HCT116 (cell line): Measurements from ENCODE around the gene VPS39. TPM values are rescaled to one million over a fixed set of nuclear protein-coding genes. Genes with fewer than 3 reads are reported as not detected.

ENCODE experiments used
- ATAC-seq: fragments of 200-7000 bp; cut with Tn5 transposase; 2 replicates; pipeline ENCODE4 v1.9.1; 2020; ENCODE audit warnings: mild to moderate bottlenecking, moderate library complexity
- BruUV-seq: library from RNA; stranded (reverse); fragments of 400-500 nt; replicated peaks from 2 replicates; lab custom pipeline; 2021; lab: Mats Ljungman, UMichigan
- CTCF ChIA-PET: fragments of 300-600 bp; sonication (Branson Sonifier 250); formaldehyde crosslinking; loops from one replicate; lab custom pipeline; 2021; ENCODE audit warnings: antibody characterized with exemption; lab: Charles Lee
- POLR2A ChIA-PET: fragments of 300-600, 350-600 bp; sonication (Branson Sonifier 250); formaldehyde crosslinking; loops from one replicate; lab custom pipeline; 2021; ENCODE audit warnings: antibody characterized with exemption; lab: Charles Lee
- RAD21 ChIA-PET, 2 experiments: fragments of 300-600 bp; sonication (Branson Sonifier 250); formaldehyde crosslinking; loops; one replicate each; lab custom pipeline; 2023; ENCODE audit warnings: low total read pairs in 2 of 2; ENCODE audit not compliant: uncharacterized antibody in 2 of 2, unreplicated experiment in 2 of 2, low non-redundant PET in 1 of 2; lab: Charles Lee
- DNase-seq: peaks from one replicate; pipeline ENCODE4 v3.0.0-alpha.2; 2010; ENCODE audit warnings: low read depth, low spot score
- H2AFZ ChIP-seq: fragments of 200-600 bp; shearing (Covaris generic), sonication (generic); 2 replicates; pipeline ENCODE4 v1.6.1; 2017; ENCODE audit warnings: low read depth, mixed run types, mixed read lengths, antibody characterized with exemption, low read length; ENCODE audit not compliant: poor library complexity, severe bottlenecking
- H3K27ac ChIP-seq: 2 replicates; pipeline ENCODE4 v1.5.1; 2012; ENCODE audit warnings: low read depth, low read length
- H3K27me3 ChIP-seq: fragments of 200-600 bp; sonication (generic); 2 replicates; pipeline ENCODE4 v1.6.1; 2016; ENCODE audit warnings: mixed run types, low read length, mixed read lengths; ENCODE audit not compliant: insufficient read depth
- H3K36me3 ChIP-seq, 2 experiments: fragments of 200-500 bp in 1 of 2; fragments of 200-600 bp in 1 of 2; sonication (Bioruptor generic) in 1 of 2; sonication (generic) in 1 of 2; 2 replicates each; pipeline versions ENCODE4 v1.5.1 to v1.6.1; 2014 to 2016; ENCODE audit warnings: low read length in 2 of 2, inconsistent platforms in 1 of 2, mixed read lengths in 1 of 2, mixed run types in 1 of 2; ENCODE audit not compliant: insufficient read depth in 2 of 2, control insufficient read depth in 1 of 2
- H3K4me1 ChIP-seq, 2 experiments: fragments of 200-600 bp in 1 of 2; sonication (generic) in 1 of 2; 2 replicates each; pipeline versions ENCODE4 v1.5.1 to v1.6.1; 2012 to 2017; ENCODE audit warnings: low read length in 2 of 2, inconsistent platforms in 1 of 2, mild to moderate bottlenecking in 1 of 2, mixed read lengths in 1 of 2, mixed run types in 1 of 2, moderate library complexity in 1 of 2; ENCODE audit not compliant: insufficient read depth in 2 of 2, control insufficient read depth in 1 of 2
- H3K4me2 ChIP-seq: fragments of 200-600 bp; sonication (generic); 2 replicates; pipeline ENCODE4 v1.6.1; 2017; ENCODE audit warnings: mixed run types, low read length, mixed read lengths
- H3K4me3 ChIP-seq, 2 experiments: fragments of 200-600 bp in 1 of 2; sonication (generic) in 1 of 2; replicated peaks in 1 of 2; 2 replicates each; pipeline ENCODE4 v1.5.1; 2011 to 2016; ENCODE audit warnings: low read length in 2 of 2, control low read depth in 1 of 2, low read depth in 1 of 2, mild to moderate bottlenecking in 1 of 2, mixed read lengths in 1 of 2, mixed run types in 1 of 2
- H3K79me2 ChIP-seq: fragments of 200-600 bp; sonication (generic); 2 replicates; pipeline ENCODE4 v1.6.1; 2017; ENCODE audit warnings: mild to moderate bottlenecking, mixed run types, low read length, moderate library complexity, mixed read lengths; ENCODE audit not compliant: insufficient read depth
- H3K9ac ChIP-seq: fragments of 200-600 bp; sonication (generic); 2 replicates; pipeline ENCODE4 v1.6.1; 2016; ENCODE audit warnings: low read length, mixed read lengths
- H3K9me2 ChIP-seq: fragments of 200-600 bp; sonication (generic), shearing (Covaris generic); 2 replicates; pipeline ENCODE4 v1.6.1; 2017; ENCODE audit warnings: mixed run types, mild to moderate bottlenecking, moderate library complexity; ENCODE audit not compliant: insufficient read depth
- H3K9me3 ChIP-seq, 2 experiments: fragments of 200-500 bp in 1 of 2; fragments of 200-600 bp in 1 of 2; sonication (Bioruptor generic) in 1 of 2; sonication (generic) in 1 of 2; 2 replicates each; pipeline ENCODE4 v1.6.1; 2014 to 2017; ENCODE audit warnings: low read length in 2 of 2, mixed read lengths in 2 of 2, inconsistent platforms in 1 of 2, low read depth in 1 of 2, mild to moderate bottlenecking in 1 of 2, mixed run types in 1 of 2, moderate library complexity in 1 of 2; ENCODE audit not compliant: control insufficient read depth in 1 of 2, insufficient read depth in 1 of 2
- H4K20me1 ChIP-seq: fragments of 200-600 bp; sonication (generic), shearing (Covaris generic); 2 replicates; pipeline ENCODE4 v1.6.1; 2017; ENCODE audit warnings: mixed run types, mild to moderate bottlenecking, moderate library complexity; ENCODE audit not compliant: insufficient read depth
- CBX3 ChIP-seq: IDR thresholded peaks from 2 replicates; pipeline ENCODE4 v1.6.1; 2012; ENCODE audit warnings: low read depth
- CEBPB ChIP-seq: IDR thresholded peaks from 2 replicates; pipeline ENCODE4 v1.6.1; 2012; ENCODE audit warnings: low read depth
- EGR1 ChIP-seq: IDR thresholded peaks from 2 replicates; pipeline ENCODE4 v1.6.1; 2012; ENCODE audit warnings: low read depth
- ELF1 ChIP-seq: IDR thresholded peaks from 2 replicates; pipeline ENCODE4 v1.6.1; 2012; ENCODE audit warnings: low read depth, borderline replicate concordance
- EZH2 ChIP-seq: fragments of 200-600 bp; sonication (generic); IDR thresholded peaks from 2 replicates; pipeline ENCODE4 v1.6.1; 2017; ENCODE audit warnings: antibody characterized with exemption, mixed run types
- EZH2phosphoT487 ChIP-seq: fragments of 200-600 bp; IDR thresholded peaks from 2 replicates; pipeline ENCODE4 v1.6.1; 2018; ENCODE audit warnings: antibody characterized with exemption, borderline replicate concordance
- FOSL1 ChIP-seq: IDR thresholded peaks from 2 replicates; pipeline ENCODE4 v1.6.1; 2012; ENCODE audit warnings: low read depth
- JUND ChIP-seq: IDR thresholded peaks from 2 replicates; pipeline ENCODE4 v1.6.1; 2012
- POLR2A ChIP-seq: IDR thresholded peaks from 2 replicates; pipeline ENCODE4 v1.7.0; 2011; ENCODE audit warnings: borderline replicate concordance; ENCODE audit not compliant: insufficient read depth, insufficient read length; ENCODE audit errors: extremely low read depth
- SP1 ChIP-seq: IDR thresholded peaks from 2 replicates; pipeline ENCODE4 v1.6.1; 2012; ENCODE audit warnings: low read depth
- SRF ChIP-seq: IDR thresholded peaks from 2 replicates; pipeline ENCODE4 v1.6.1; 2012; ENCODE audit warnings: low read depth
- YY1 ChIP-seq: IDR thresholded peaks from 2 replicates; pipeline ENCODE4 v1.6.1; 2011; ENCODE audit warnings: low read length, low read depth, moderate library complexity, mild to moderate bottlenecking; ENCODE audit not compliant: insufficient replicate concordance; ENCODE audit errors: extremely low read depth
- ZFX ChIP-seq: fragments of 450-650 bp; IDR thresholded peaks from 2 replicates; pipeline ENCODE4 v1.6.1; 2017
- ZNF274 ChIP-seq: fragments of 200-500 bp; sonication (Bioruptor generic); IDR thresholded peaks from 2 replicates; pipeline ENCODE4 v1.6.1; 2014; ENCODE audit warnings: mild to moderate bottlenecking, low read depth, low read length, inconsistent platforms
- intact Hi-C: fragments of 100-400 bp; cut with micrococcal nuclease; formaldehyde crosslinking; loops from 2 replicates; pipeline ENCODE4 v1.10.0; 2022
- total RNA-seq: library from RNA; stranded (reverse); gene quantifications from one replicate; pipeline ENCODE4 v1.2.1, GENCODE V29; 2021; ENCODE audit not compliant: unreplicated experiment
- TF ChIP-seq, protein P1 (sequence below), 3 experiments: fragments of 200-600 bp in 1 of 3; sonication (generic) in 1 of 3; IDR thresholded peaks in 2 of 3; conservative IDR thresholded peaks in 1 of 3; 2 replicates each; pipeline ENCODE4 v1.5.1; 2012 to 2017; ENCODE audit warnings: low read depth in 2 of 3, low read length in 2 of 3, antibody characterized with exemption in 1 of 3, borderline replicate concordance in 1 of 3, control low read depth in 1 of 3, mild to moderate bottlenecking in 1 of 3, mixed read lengths in 1 of 3, mixed run types in 1 of 3, moderate library complexity in 1 of 3; ENCODE audit not compliant: insufficient read depth in 1 of 3
- TF ChIP-seq, protein P2 (sequence below): IDR thresholded peaks from 2 replicates; pipeline ENCODE4 v1.6.1; 2012

The VPS39 gene
- total RNA-seq, 1 experiment from 2014 or later, result 40.1 TPM

DNA sequence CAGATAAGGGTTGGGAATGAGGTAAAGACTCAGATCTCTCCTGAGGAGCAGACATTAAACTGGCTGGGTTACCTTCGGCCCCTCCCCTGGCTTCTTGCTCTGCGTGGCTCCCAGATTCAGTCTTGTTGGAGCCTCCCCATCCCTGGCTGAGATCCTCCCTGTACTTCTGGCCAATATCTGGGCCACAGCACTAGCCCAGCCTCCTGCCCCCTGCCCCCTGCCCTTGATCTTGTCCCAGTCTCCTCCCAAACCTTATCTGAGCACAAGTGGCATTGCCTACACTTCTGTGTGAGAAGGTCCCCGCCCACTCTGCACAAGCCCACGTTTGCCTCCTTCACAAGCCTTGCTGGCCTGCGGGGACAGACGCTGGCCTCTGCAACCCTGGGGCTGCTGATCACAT lies 68.5 kb downstream of the VPS39 start:
- Histone ChIP-seq H3K4me2 (no peak overlapping the region), H4K20me1 (no peaks in the 10 kb centered on the region), H3K27me3 (no peaks in the 10 kb centered on the region; the same call in 1 of the 2 replicates), H3K4me1 (peaks cover 3 to 5% of the 10 kb centered on the region in 2 experiments; a peak in 2 of 4 replicates), H2AFZ (no peak overlapping the region), H3K9me2 (no peaks in the 10 kb centered on the region), H3K4me3 (no peak overlapping the region), H3K79me2 (no peaks in the 10 kb centered on the region), H3K9me3 (no peaks in the 10 kb centered on the region), H3K9ac (no peak overlapping the region), H3K27ac (no peak overlapping the region), H3K36me3 (no peaks in the 10 kb centered on the region)
- ATAC-seq, result no peak
- ChIA-PET POLR2A (no interaction called here), CTCF (interaction anchor here (0.9 to 2.8 kb wide), 5 partner anchors 55 to 365 kb away, joined by 3 to 14 read pairs (median 4); partner anchors contain the start of gene MAPKBP1), RAD21 (interaction anchor here (0.6 to 1.1 kb wide), 2 partner anchors 510 kb away, joined by 3 to 5 read pairs; no protein-coding TSS in a partner anchor)
- intact Hi-C loops, result no loop called here
- BruUV-seq, result no TSS peak
- no peak for DNase-seq
- TF ChIP-seq, protein P1, sequence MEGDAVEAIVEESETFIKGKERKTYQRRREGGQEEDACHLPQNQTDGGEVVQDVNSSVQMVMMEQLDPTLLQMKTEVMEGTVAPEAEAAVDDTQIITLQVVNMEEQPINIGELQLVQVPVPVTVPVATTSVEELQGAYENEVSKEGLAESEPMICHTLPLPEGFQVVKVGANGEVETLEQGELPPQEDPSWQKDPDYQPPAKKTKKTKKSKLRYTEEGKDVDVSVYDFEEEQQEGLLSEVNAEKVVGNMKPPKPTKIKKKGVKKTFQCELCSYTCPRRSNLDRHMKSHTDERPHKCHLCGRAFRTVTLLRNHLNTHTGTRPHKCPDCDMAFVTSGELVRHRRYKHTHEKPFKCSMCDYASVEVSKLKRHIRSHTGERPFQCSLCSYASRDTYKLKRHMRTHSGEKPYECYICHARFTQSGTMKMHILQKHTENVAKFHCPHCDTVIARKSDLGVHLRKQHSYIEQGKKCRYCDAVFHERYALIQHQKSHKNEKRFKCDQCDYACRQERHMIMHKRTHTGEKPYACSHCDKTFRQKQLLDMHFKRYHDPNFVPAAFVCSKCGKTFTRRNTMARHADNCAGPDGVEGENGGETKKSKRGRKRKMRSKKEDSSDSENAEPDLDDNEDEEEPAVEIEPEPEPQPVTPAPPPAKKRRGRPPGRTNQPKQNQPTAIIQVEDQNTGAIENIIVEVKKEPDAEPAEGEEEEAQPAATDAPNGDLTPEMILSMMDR (IDR thresholded peaks at IDR 0.05 in 2 of 3, conservative IDR thresholded peaks at IDR 0.05 in 1 of 3; ENCODE audit: borderline replicate concordance in 1 of 3, insufficient read depth in 1 of 3, low read depth in 2 of 3, low read length in 2 of 3), result no peak
- TF ChIP-seq, protein P2, sequence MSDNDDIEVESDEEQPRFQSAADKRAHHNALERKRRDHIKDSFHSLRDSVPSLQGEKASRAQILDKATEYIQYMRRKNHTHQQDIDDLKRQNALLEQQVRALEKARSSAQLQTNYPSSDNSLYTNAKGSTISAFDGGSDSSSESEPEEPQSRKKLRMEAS, result no peak
- TF ChIP-seq EZH2phosphoT487 (no peak), ZFX (no peak), EZH2 (no peak), ZNF274 (no peak), CEBPB (no peak), CBX3 (no peak), SRF (no peak), EGR1 (no peak), JUND (no peak), ELF1 (no peak), YY1 (no peak), POLR2A (no peak), SP1 (no peak), FOSL1 (no peak)
